HCT116 (cell line): Measurements from ENCODE around the gene SLC12A4. TPM values are rescaled to one million over a fixed set of nuclear protein-coding genes. Genes with fewer than 3 reads are reported as not detected.
"Not testable (repeated sequence)": the region's sequence is repeated elsewhere in the genome, so short reads cannot be mapped to it uniquely, and the experiment has no call there.

ENCODE experiments used
- ATAC-seq: fragments of 200-7000 bp; cut with Tn5 transposase; 2 replicates; pipeline ENCODE4 v1.9.1; 2020; ENCODE audit warnings: mild to moderate bottlenecking, moderate library complexity
- BruUV-seq: library from RNA; stranded (reverse); fragments of 400-500 nt; replicated peaks from 2 replicates; lab custom pipeline; 2021; lab: Mats Ljungman, UMichigan
- CTCF ChIA-PET: fragments of 300-600 bp; sonication (Branson Sonifier 250); formaldehyde crosslinking; loops from one replicate; lab custom pipeline; 2021; ENCODE audit warnings: antibody characterized with exemption; lab: Charles Lee
- POLR2A ChIA-PET: fragments of 300-600, 350-600 bp; sonication (Branson Sonifier 250); formaldehyde crosslinking; loops from one replicate; lab custom pipeline; 2021; ENCODE audit warnings: antibody characterized with exemption; lab: Charles Lee
- RAD21 ChIA-PET, 2 experiments: fragments of 300-600 bp; sonication (Branson Sonifier 250); formaldehyde crosslinking; loops; one replicate each; lab custom pipeline; 2023; ENCODE audit warnings: low total read pairs in 2 of 2; ENCODE audit not compliant: uncharacterized antibody in 2 of 2, unreplicated experiment in 2 of 2, low non-redundant PET in 1 of 2; lab: Charles Lee
- DNase-seq: peaks from one replicate; pipeline ENCODE4 v3.0.0-alpha.2; 2010; ENCODE audit warnings: low read depth, low spot score
- H2AFZ ChIP-seq: fragments of 200-600 bp; shearing (Covaris generic), sonication (generic); 2 replicates; pipeline ENCODE4 v1.6.1; 2017; ENCODE audit warnings: low read depth, mixed run types, mixed read lengths, antibody characterized with exemption, low read length; ENCODE audit not compliant: poor library complexity, severe bottlenecking
- H3K27ac ChIP-seq: 2 replicates; pipeline ENCODE4 v1.5.1; 2012; ENCODE audit warnings: low read depth, low read length
- H3K27me3 ChIP-seq: fragments of 200-600 bp; sonication (generic); 2 replicates; pipeline ENCODE4 v1.6.1; 2016; ENCODE audit warnings: mixed run types, low read length, mixed read lengths; ENCODE audit not compliant: insufficient read depth
- H3K36me3 ChIP-seq, 2 experiments: fragments of 200-500 bp in 1 of 2; fragments of 200-600 bp in 1 of 2; sonication (Bioruptor generic) in 1 of 2; sonication (generic) in 1 of 2; 2 replicates each; pipeline versions ENCODE4 v1.5.1 to v1.6.1; 2014 to 2016; ENCODE audit warnings: low read length in 2 of 2, inconsistent platforms in 1 of 2, mixed read lengths in 1 of 2, mixed run types in 1 of 2; ENCODE audit not compliant: insufficient read depth in 2 of 2, control insufficient read depth in 1 of 2
- H3K4me1 ChIP-seq, 2 experiments: fragments of 200-600 bp in 1 of 2; sonication (generic) in 1 of 2; 2 replicates each; pipeline versions ENCODE4 v1.5.1 to v1.6.1; 2012 to 2017; ENCODE audit warnings: low read length in 2 of 2, inconsistent platforms in 1 of 2, mild to moderate bottlenecking in 1 of 2, mixed read lengths in 1 of 2, mixed run types in 1 of 2, moderate library complexity in 1 of 2; ENCODE audit not compliant: insufficient read depth in 2 of 2, control insufficient read depth in 1 of 2
- H3K4me2 ChIP-seq: fragments of 200-600 bp; sonication (generic); 2 replicates; pipeline ENCODE4 v1.6.1; 2017; ENCODE audit warnings: mixed run types, low read length, mixed read lengths
- H3K4me3 ChIP-seq, 2 experiments: fragments of 200-600 bp in 1 of 2; sonication (generic) in 1 of 2; replicated peaks in 1 of 2; 2 replicates each; pipeline ENCODE4 v1.5.1; 2011 to 2016; ENCODE audit warnings: low read length in 2 of 2, control low read depth in 1 of 2, low read depth in 1 of 2, mild to moderate bottlenecking in 1 of 2, mixed read lengths in 1 of 2, mixed run types in 1 of 2
- H3K79me2 ChIP-seq: fragments of 200-600 bp; sonication (generic); 2 replicates; pipeline ENCODE4 v1.6.1; 2017; ENCODE audit warnings: mild to moderate bottlenecking, mixed run types, low read length, moderate library complexity, mixed read lengths; ENCODE audit not compliant: insufficient read depth
- H3K9ac ChIP-seq: fragments of 200-600 bp; sonication (generic); 2 replicates; pipeline ENCODE4 v1.6.1; 2016; ENCODE audit warnings: low read length, mixed read lengths
- H3K9me2 ChIP-seq: fragments of 200-600 bp; sonication (generic), shearing (Covaris generic); 2 replicates; pipeline ENCODE4 v1.6.1; 2017; ENCODE audit warnings: mixed run types, mild to moderate bottlenecking, moderate library complexity; ENCODE audit not compliant: insufficient read depth
- H3K9me3 ChIP-seq, 2 experiments: fragments of 200-500 bp in 1 of 2; fragments of 200-600 bp in 1 of 2; sonication (Bioruptor generic) in 1 of 2; sonication (generic) in 1 of 2; 2 replicates each; pipeline ENCODE4 v1.6.1; 2014 to 2017; ENCODE audit warnings: low read length in 2 of 2, mixed read lengths in 2 of 2, inconsistent platforms in 1 of 2, low read depth in 1 of 2, mild to moderate bottlenecking in 1 of 2, mixed run types in 1 of 2, moderate library complexity in 1 of 2; ENCODE audit not compliant: control insufficient read depth in 1 of 2, insufficient read depth in 1 of 2
- H4K20me1 ChIP-seq: fragments of 200-600 bp; sonication (generic), shearing (Covaris generic); 2 replicates; pipeline ENCODE4 v1.6.1; 2017; ENCODE audit warnings: mixed run types, mild to moderate bottlenecking, moderate library complexity; ENCODE audit not compliant: insufficient read depth
- ELF1 ChIP-seq: IDR thresholded peaks from 2 replicates; pipeline ENCODE4 v1.6.1; 2012; ENCODE audit warnings: low read depth, borderline replicate concordance
- EZH2 ChIP-seq: fragments of 200-600 bp; sonication (generic); IDR thresholded peaks from 2 replicates; pipeline ENCODE4 v1.6.1; 2017; ENCODE audit warnings: antibody characterized with exemption, mixed run types
- FOSL1 ChIP-seq: IDR thresholded peaks from 2 replicates; pipeline ENCODE4 v1.6.1; 2012; ENCODE audit warnings: low read depth
- POLR2A ChIP-seq: IDR thresholded peaks from 2 replicates; pipeline ENCODE4 v1.7.0; 2011; ENCODE audit warnings: borderline replicate concordance; ENCODE audit not compliant: insufficient read depth, insufficient read length; ENCODE audit errors: extremely low read depth
- SRF ChIP-seq: IDR thresholded peaks from 2 replicates; pipeline ENCODE4 v1.6.1; 2012; ENCODE audit warnings: low read depth
- TCF7L2 ChIP-seq: IDR thresholded peaks from 2 replicates; pipeline ENCODE4 v1.7.0; 2011; ENCODE audit warnings: borderline replicate concordance, inconsistent platforms; ENCODE audit not compliant: insufficient read depth, insufficient read length; ENCODE audit errors: extremely low read depth
- YY1 ChIP-seq: IDR thresholded peaks from 2 replicates; pipeline ENCODE4 v1.6.1; 2011; ENCODE audit warnings: low read length, low read depth, moderate library complexity, mild to moderate bottlenecking; ENCODE audit not compliant: insufficient replicate concordance; ENCODE audit errors: extremely low read depth
- ZNF274 ChIP-seq: fragments of 200-500 bp; sonication (Bioruptor generic); IDR thresholded peaks from 2 replicates; pipeline ENCODE4 v1.6.1; 2014; ENCODE audit warnings: mild to moderate bottlenecking, low read depth, low read length, inconsistent platforms
- intact Hi-C: fragments of 100-400 bp; cut with micrococcal nuclease; formaldehyde crosslinking; loops from 2 replicates; pipeline ENCODE4 v1.10.0; 2022
- total RNA-seq: library from RNA; stranded (reverse); gene quantifications from one replicate; pipeline ENCODE4 v1.2.1, GENCODE V29; 2021; ENCODE audit not compliant: unreplicated experiment
- TF ChIP-seq, protein P1 (sequence below): IDR thresholded peaks from 2 replicates; pipeline ENCODE4 v1.6.1; 2011; ENCODE audit warnings: mild to moderate bottlenecking, low read length, moderate library complexity; ENCODE audit not compliant: insufficient replicate concordance; ENCODE audit errors: extremely low read depth
- TF ChIP-seq, protein P2 (sequence below): IDR thresholded peaks from 2 replicates; pipeline ENCODE4 v1.6.1; 2012; ENCODE audit warnings: low read depth
- TF ChIP-seq, protein P3 (sequence below), 3 experiments: fragments of 200-600 bp in 1 of 3; sonication (generic) in 1 of 3; IDR thresholded peaks in 2 of 3; conservative IDR thresholded peaks in 1 of 3; 2 replicates each; pipeline ENCODE4 v1.5.1; 2012 to 2017; ENCODE audit warnings: low read depth in 2 of 3, low read length in 2 of 3, antibody characterized with exemption in 1 of 3, borderline replicate concordance in 1 of 3, control low read depth in 1 of 3, mild to moderate bottlenecking in 1 of 3, mixed read lengths in 1 of 3, mixed run types in 1 of 3, moderate library complexity in 1 of 3; ENCODE audit not compliant: insufficient read depth in 1 of 3

The SLC12A4 gene
- total RNA-seq, 1 experiment from 2014 or later = 46.0 TPM

DNA sequence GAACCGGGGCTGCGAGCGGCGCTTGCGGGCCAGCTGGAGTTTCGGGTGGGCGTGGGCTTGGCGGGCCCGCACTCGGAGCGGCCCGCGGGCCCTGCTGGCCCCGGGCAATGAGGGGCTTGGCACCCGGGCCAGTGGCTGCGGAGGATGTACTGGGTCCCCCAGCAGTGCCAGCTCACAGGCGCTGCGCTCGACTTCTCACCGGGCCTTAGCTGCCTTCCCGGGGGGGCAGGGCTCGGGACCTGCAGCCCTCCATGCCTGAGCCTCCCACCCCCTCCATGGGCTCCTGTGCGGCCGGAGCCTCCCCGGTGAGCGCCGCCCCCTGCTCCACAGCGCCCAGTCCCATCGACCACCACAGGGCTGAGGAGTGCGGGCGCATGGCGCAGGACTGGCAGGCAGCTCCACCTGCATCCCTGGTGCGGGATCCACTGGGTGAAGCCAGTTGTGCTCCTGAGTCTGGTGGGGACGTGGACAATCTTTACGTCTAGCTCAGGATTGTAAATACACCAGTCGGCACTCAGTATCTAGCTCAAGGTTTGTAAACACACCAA lies 29.9 kb upstream of the SLC12A4 start:
- H3K9me2 ChIP-seq, DNase-seq, ATAC-seq, RAD21 ChIA-PET, H3K36me3 ChIP-seq, H2AFZ ChIP-seq, POLR2A ChIA-PET, H3K9ac ChIP-seq, H3K4me3 ChIP-seq, H3K27ac ChIP-seq, BruUV-seq, intact Hi-C loops, H3K9me3 ChIP-seq, H3K4me2 ChIP-seq, H3K27me3 ChIP-seq, H4K20me1 ChIP-seq, H3K79me2 ChIP-seq: not testable (repeated sequence)
- H3K4me1 ChIP-seq = peaks cover 3 to 15% of the 10 kb centered on the region in 2 experiments; a peak in 3 of 4 replicates
- CTCF ChIA-PET = interaction anchor here (1.7 kb wide), 1 partner anchor 18 kb away, joined by 4 read pairs; the partner anchor contains the start of gene DPEP3

DNA sequence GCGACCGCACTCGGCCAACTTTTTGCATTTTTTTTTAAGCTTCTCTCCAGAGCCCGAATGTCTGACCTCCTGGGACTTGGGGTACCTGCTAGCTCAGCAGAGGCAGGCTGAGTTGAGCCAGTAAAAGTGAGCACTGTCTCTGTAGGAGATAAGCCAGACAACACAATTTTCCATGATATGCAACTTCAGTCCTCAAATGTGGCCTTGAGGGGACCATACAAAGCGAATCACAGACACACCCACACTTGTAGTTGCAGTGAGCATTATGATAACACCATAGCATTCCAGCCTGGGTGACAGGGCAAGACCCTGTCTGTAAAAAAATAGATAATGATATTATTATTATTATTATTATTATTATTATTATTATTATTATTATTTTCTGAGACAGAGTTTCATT lies 28.2 kb upstream of the SLC12A4 start:
- H3K9ac ChIP-seq = no peak overlapping the region
- RAD21 ChIA-PET = no interaction called here
- CTCF ChIA-PET = no interaction called here
- no peak for DNase-seq
- intact Hi-C loops = no loop called here
- H3K4me2 ChIP-seq = no peak overlapping the region
- ATAC-seq = no peak
- no peaks in the 10 kb centered on the region for H3K79me2 ChIP-seq
- no peaks in the 10 kb centered on the region for H4K20me1 ChIP-seq
- H3K27me3 ChIP-seq = no peaks in the 10 kb centered on the region
- no peaks in the 10 kb centered on the region for H3K9me2 ChIP-seq
- H3K27ac ChIP-seq = no peak overlapping the region
- no peak overlapping the region for H2AFZ ChIP-seq
- H3K4me3 ChIP-seq = no peak overlapping the region
- H3K9me3 ChIP-seq = no peaks in the 10 kb centered on the region
- POLR2A ChIA-PET = no interaction called here
- BruUV-seq = no TSS peak
- no peaks in the 10 kb centered on the region for H3K36me3 ChIP-seq
- peaks cover 5 to 20% of the 10 kb centered on the region in 2 experiments; a peak in 3 of 4 replicates for H3K4me1 ChIP-seq
- TF ChIP-seq EZH2 (no peak), ZNF274 (no peak), ELF1 (no peak), FOSL1 (no peak), SRF (no peak), POLR2A (no peak), TCF7L2 (no peak), YY1 (no peak)
- TF ChIP-seq, protein P1, sequence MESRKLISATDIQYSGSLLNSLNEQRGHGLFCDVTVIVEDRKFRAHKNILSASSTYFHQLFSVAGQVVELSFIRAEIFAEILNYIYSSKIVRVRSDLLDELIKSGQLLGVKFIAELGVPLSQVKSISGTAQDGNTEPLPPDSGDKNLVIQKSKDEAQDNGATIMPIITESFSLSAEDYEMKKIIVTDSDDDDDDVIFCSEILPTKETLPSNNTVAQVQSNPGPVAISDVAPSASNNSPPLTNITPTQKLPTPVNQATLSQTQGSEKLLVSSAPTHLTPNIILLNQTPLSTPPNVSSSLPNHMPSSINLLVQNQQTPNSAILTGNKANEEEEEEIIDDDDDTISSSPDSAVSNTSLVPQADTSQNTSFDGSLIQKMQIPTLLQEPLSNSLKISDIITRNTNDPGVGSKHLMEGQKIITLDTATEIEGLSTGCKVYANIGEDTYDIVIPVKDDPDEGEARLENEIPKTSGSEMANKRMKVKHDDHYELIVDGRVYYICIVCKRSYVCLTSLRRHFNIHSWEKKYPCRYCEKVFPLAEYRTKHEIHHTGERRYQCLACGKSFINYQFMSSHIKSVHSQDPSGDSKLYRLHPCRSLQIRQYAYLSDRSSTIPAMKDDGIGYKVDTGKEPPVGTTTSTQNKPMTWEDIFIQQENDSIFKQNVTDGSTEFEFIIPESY = no peak
- TF ChIP-seq, protein P2, sequence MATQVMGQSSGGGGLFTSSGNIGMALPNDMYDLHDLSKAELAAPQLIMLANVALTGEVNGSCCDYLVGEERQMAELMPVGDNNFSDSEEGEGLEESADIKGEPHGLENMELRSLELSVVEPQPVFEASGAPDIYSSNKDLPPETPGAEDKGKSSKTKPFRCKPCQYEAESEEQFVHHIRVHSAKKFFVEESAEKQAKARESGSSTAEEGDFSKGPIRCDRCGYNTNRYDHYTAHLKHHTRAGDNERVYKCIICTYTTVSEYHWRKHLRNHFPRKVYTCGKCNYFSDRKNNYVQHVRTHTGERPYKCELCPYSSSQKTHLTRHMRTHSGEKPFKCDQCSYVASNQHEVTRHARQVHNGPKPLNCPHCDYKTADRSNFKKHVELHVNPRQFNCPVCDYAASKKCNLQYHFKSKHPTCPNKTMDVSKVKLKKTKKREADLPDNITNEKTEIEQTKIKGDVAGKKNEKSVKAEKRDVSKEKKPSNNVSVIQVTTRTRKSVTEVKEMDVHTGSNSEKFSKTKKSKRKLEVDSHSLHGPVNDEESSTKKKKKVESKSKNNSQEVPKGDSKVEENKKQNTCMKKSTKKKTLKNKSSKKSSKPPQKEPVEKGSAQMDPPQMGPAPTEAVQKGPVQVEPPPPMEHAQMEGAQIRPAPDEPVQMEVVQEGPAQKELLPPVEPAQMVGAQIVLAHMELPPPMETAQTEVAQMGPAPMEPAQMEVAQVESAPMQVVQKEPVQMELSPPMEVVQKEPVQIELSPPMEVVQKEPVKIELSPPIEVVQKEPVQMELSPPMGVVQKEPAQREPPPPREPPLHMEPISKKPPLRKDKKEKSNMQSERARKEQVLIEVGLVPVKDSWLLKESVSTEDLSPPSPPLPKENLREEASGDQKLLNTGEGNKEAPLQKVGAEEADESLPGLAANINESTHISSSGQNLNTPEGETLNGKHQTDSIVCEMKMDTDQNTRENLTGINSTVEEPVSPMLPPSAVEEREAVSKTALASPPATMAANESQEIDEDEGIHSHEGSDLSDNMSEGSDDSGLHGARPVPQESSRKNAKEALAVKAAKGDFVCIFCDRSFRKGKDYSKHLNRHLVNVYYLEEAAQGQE = no peak
- TF ChIP-seq, protein P3, sequence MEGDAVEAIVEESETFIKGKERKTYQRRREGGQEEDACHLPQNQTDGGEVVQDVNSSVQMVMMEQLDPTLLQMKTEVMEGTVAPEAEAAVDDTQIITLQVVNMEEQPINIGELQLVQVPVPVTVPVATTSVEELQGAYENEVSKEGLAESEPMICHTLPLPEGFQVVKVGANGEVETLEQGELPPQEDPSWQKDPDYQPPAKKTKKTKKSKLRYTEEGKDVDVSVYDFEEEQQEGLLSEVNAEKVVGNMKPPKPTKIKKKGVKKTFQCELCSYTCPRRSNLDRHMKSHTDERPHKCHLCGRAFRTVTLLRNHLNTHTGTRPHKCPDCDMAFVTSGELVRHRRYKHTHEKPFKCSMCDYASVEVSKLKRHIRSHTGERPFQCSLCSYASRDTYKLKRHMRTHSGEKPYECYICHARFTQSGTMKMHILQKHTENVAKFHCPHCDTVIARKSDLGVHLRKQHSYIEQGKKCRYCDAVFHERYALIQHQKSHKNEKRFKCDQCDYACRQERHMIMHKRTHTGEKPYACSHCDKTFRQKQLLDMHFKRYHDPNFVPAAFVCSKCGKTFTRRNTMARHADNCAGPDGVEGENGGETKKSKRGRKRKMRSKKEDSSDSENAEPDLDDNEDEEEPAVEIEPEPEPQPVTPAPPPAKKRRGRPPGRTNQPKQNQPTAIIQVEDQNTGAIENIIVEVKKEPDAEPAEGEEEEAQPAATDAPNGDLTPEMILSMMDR (IDR thresholded peaks at IDR 0.05 in 2 of 3, conservative IDR thresholded peaks at IDR 0.05 in 1 of 3; ENCODE audit: borderline replicate concordance in 1 of 3, insufficient read depth in 1 of 3, low read depth in 2 of 3, low read length in 2 of 3) = no peak
